ENCODE measurements around the gene CPLX4. TPM values are rescaled to one million over a fixed set of nuclear protein-coding genes. Genes with fewer than 3 reads are reported as not detected.

Gene CPLX4
- total RNA-seq, 6 experiments from 2014 or later: not detected

DNA sequence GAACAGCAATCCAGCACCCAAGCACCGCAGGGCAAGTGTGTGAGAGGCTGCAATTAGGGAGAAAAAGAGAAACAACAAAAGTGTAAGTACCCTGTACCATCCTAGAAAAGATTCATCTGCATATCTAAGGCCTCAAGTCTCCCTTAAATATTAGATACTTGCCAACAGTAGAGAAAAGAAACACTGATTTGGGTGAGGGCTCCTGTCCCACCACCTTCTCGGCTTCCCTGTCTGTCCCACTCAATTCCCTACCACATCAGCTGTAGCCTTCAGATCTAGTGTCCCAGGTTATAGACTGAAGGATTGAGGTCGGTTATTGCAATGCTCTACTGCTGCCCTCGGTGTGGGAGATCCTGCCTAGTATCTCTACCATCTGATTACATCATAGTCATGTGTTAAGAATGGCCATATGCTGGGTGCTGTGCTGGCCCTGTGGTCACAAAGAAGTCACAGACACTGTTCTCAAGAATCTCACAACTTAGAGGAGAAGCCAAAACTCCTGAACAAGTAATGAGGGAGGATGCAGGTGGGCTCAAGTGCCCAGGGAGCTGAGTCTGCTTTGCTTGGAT, 47.7 kb downstream of the CPLX4 start:
- Mint-ChIP-seq H3K27me3 (ENCODE audit: insufficient read depth) (peaks cover 70% of the 10 kb centered on the region), H3K9me3 (no peaks in the 10 kb centered on the region; the same call in 1 of the 2 replicates), H3K4me3 (no peak overlapping the region), H3K36me3 (ENCODE audit: low read depth) (no peaks in the 10 kb centered on the region), H3K27ac (no peak overlapping the region), H3K4me1 (ENCODE audit: low read depth) (peaks cover 7% of the 10 kb centered on the region; the same call in 1 of the 2 replicates)
- DNase-seq: no peak
- TF ChIP-seq, protein P1, sequence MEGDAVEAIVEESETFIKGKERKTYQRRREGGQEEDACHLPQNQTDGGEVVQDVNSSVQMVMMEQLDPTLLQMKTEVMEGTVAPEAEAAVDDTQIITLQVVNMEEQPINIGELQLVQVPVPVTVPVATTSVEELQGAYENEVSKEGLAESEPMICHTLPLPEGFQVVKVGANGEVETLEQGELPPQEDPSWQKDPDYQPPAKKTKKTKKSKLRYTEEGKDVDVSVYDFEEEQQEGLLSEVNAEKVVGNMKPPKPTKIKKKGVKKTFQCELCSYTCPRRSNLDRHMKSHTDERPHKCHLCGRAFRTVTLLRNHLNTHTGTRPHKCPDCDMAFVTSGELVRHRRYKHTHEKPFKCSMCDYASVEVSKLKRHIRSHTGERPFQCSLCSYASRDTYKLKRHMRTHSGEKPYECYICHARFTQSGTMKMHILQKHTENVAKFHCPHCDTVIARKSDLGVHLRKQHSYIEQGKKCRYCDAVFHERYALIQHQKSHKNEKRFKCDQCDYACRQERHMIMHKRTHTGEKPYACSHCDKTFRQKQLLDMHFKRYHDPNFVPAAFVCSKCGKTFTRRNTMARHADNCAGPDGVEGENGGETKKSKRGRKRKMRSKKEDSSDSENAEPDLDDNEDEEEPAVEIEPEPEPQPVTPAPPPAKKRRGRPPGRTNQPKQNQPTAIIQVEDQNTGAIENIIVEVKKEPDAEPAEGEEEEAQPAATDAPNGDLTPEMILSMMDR (IDR thresholded peaks at IDR 0.05): no peak

DNA sequence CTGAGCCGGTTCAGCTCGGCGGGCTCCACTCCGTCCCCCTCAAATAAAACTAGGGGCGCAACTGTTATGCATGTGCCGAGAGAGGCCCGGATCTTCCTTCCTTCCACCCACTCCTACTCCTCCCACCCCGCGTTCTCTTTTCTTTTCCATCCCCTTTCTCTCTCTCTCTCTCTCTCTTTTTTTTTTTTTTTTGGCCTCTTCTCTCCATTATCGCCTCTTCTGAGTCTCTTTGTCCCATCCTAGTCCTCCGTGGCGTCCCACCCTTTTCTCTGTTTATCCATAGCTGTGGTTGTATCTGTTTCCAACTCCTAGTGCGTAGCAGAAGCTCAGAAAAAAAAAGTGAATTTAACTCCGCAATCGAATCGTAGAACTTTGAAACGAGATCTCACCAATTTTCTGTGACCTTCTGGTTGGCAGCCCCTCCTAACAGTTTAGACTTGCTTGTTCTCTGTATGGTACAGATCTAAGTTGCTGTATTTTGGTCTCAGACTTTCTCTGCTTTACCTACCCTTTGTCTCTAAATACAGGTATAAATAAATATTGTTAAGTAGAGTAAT, 48.8 kb downstream of the CPLX4 start:
- Mint-ChIP-seq H3K9me3 (no peaks in the 10 kb centered on the region; the same call in 1 of the 2 replicates), H3K27ac (no peak overlapping the region), H3K4me3 (no peak overlapping the region), H3K36me3 (ENCODE audit: low read depth) (no peaks in the 10 kb centered on the region), H3K27me3 (ENCODE audit: insufficient read depth) (peaks cover 70% of the 10 kb centered on the region), H3K4me1 (ENCODE audit: low read depth) (peaks cover 7% of the 10 kb centered on the region; the same call in 1 of the 2 replicates)
- no peak for DNase-seq
- TF ChIP-seq, protein P1 (IDR thresholded peaks at IDR 0.05): no peak

DNA sequence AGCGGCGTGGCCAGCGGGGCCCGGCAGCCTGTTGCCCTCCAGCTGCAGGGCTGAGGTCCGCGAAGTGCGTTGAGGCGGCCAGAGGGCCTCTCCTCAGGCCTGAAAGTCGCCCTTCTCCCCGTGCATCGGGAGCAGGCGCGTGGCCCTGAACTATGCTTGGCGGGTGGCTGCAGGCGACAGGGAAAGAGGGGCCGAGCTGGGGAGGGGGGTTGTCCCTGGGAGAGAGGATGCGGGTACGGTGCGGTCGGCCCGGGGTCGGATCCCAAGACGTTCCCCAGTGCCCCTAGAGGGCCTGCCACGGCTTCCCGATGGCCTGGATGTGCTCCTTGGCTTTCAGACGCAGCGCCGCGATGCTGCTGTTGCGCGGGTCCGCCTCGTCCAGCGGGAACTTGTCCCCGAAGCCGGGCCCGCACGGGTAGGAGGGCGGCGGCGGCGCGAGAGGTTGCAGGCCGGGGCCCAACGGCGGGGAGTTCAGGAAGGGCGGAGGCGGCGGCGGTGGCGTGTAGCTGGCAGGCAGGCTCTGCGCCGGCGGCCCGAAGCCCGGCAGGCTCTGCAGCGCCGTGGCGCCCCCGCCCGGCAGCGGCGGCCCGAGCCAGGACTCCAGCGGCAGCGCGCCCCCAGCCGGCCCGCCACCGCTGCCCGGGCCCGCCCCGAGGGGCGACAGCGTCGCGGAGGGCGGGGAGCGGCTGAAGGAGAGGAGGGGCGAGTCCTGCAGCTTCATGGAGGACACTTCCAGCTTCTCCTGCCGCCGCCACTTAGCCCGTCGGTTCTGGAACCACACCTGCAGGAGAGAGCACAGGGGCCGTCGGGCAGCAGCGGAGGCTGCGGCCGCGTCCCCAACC, 49.5 kb downstream of the CPLX4 start:
- DNase-seq: no peak
- TF ChIP-seq, protein P1 (IDR thresholded peaks at IDR 0.05): no peak
- no peak overlapping the region for H3K4me3 Mint-ChIP-seq

DNA sequence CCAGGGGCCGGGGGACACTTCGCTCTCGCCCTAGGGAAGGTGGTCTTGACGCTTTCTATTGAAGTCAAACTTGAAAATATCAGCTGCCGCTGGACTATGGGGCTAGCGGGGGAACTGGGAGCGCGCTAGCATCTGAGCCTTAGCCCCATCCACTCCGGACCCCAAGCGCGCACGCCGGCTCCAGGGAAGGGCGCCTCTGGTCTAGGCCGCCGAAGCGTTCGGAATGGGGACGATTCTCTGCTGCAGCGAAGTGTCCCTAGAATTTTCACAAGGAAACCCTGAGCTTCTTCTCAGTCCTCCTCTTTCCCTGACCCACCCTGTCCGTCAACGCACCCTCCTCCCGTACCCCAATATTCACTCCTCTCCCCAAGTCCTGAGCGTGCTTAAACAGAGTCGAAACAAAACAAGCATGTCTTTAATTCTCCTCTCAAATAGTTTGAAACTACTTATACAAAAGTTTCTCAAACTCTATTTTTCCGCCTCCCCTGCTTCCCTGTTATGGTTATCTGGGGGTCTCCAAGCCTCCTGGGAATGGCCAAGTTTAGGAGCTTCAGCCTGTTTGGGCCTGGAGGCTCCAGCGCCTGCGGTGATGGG, 50.2 kb downstream of the CPLX4 start:
- H3K27ac Mint-ChIP-seq: no peak overlapping the region
- DNase-seq: no peak
- TF ChIP-seq, protein P1 (IDR thresholded peaks at IDR 0.05): no peak
- no peaks in the 10 kb centered on the region for H3K36me3 Mint-ChIP-seq (ENCODE audit: low read depth)
- peaks cover 66% of the 10 kb centered on the region for H3K27me3 Mint-ChIP-seq (ENCODE audit: insufficient read depth)
- H3K9me3 Mint-ChIP-seq: no peaks in the 10 kb centered on the region; the same call in 1 of the 2 replicates
- peaks cover 14% of the 10 kb centered on the region for H3K4me1 Mint-ChIP-seq (ENCODE audit: low read depth)
- no peak overlapping the region for H3K4me3 Mint-ChIP-seq

More for the DNA sequence above, 49.5 kb downstream of the CPLX4 start:
- no peaks in the 10 kb centered on the region; the same call in 1 of the 2 replicates for H3K9me3 Mint-ChIP-seq
- H3K27ac Mint-ChIP-seq: no peak overlapping the region
- peaks cover 66% of the 10 kb centered on the region for H3K27me3 Mint-ChIP-seq (ENCODE audit: insufficient read depth)
- peaks cover 8% of the 10 kb centered on the region for H3K4me1 Mint-ChIP-seq (ENCODE audit: low read depth)
- H3K36me3 Mint-ChIP-seq (ENCODE audit: low read depth): no peaks in the 10 kb centered on the region

DNA sequence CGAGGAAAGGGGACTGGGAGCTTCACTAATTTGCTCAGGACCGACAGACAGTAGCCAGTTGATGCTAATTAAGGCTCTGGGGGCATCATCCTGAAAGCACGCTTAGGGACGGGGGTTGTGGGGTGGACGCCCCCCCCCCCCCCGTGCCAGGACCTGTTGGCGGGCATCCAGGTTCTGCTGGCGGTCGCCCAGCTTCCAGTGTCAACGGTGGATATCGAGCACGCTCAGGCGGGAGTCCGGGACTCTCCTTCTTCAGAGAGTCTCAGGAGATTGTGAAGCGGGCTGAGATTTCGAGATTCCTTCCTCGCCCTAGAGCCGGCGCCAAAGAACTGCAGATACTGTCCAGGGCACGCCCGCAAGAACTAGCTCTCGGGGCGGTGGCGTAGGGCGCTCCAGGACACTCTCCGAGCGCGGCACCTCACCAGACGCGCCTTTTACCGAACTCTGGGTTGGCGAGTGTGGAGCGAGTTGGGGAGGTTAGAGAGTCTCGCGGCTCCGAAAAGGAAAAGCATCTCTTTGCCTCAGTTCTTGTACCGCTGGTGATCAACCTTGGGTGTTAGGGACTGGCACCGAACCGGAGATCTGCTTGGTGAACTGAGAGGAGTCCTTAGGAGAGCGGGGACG, 50.8 kb downstream of the CPLX4 start:
- DNase-seq: no peak

More for the DNA sequence above, 50.8 kb downstream of the CPLX4 start:
- Mint-ChIP-seq H3K4me3 (no peak overlapping the region), H3K27ac (no peak overlapping the region), H3K4me1 (ENCODE audit: low read depth) (peaks cover 14% of the 10 kb centered on the region), H3K9me3 (no peaks in the 10 kb centered on the region; the same call in 1 of the 2 replicates), H3K27me3 (ENCODE audit: insufficient read depth) (peaks cover 72% of the 10 kb centered on the region), H3K36me3 (ENCODE audit: low read depth) (no peaks in the 10 kb centered on the region)
- TF ChIP-seq, protein P1 (IDR thresholded peaks at IDR 0.05): no peak
